HG03457 (cell line): ENCODE data around the gene PHGDH.
"Not testable (repeated sequence)": the region's sequence is repeated elsewhere in the genome, so short reads cannot be mapped to it uniquely, and the experiment has no call there.

Experiments
- ATAC-seq: cut with Tn5 transposase; IDR thresholded peaks from one replicate; pipeline ENCODE4 v1.9.1; 2021; ENCODE audit warnings: moderate number of reproducible peaks; ENCODE audit not compliant: unreplicated experiment

The PHGDH gene

GRCh38 chr1:119697598-119697997, 14.1 kb upstream of the PHGDH start:
- ATAC-seq, result no peak

- no peak for ATAC-seq
Measured at GRCh38 chr1:119700326-119700725, 11.4 kb upstream of the PHGDH start.

- no peak for ATAC-seq
Measured at GRCh38 chr1:119701659-119702058, 10.1 kb upstream of the PHGDH start.

GRCh38 chr1:119702384-119702783, 9.3 kb upstream of the PHGDH start:
- no peak for ATAC-seq

GRCh38 chr1:119703666-119704450, 7.9 kb upstream of the PHGDH start:
- no peak for ATAC-seq

GRCh38 chr1:119706599-119706998, 5.1 kb upstream of the PHGDH start:
- not testable (repeated sequence) for ATAC-seq

- ATAC-seq, result not testable (repeated sequence)
Measured at GRCh38 chr1:119711356-119711803, 354 bp upstream of the PHGDH start.

GRCh38 chr1:119712342-119713038, 756 bp downstream of the PHGDH start:
- no peak for ATAC-seq

- ATAC-seq, result no peak
Measured at GRCh38 chr1:119713039-119713748, 1.5 kb downstream of the PHGDH start.

GRCh38 chr1:119713749-119714456, 2.2 kb downstream of the PHGDH start:
- no peak for ATAC-seq

- no peak for ATAC-seq
Measured at GRCh38 chr1:119714583-119714982, 2.8 kb downstream of the PHGDH start.

- no peak for ATAC-seq
Measured at GRCh38 chr1:119715542-119715941, 3.8 kb downstream of the PHGDH start.

GRCh38 chr1:119718409-119718808, 6.7 kb downstream of the PHGDH start:
- ATAC-seq, result no peak

- no peak for ATAC-seq
Measured at GRCh38 chr1:119718972-119719371, 7.2 kb downstream of the PHGDH start.

- no peak for ATAC-seq
Measured at GRCh38 chr1:119720866-119721440, 9.2 kb downstream of the PHGDH start.

GRCh38 chr1:119721896-119722295, 10.2 kb downstream of the PHGDH start:
- ATAC-seq, result no peak

- no peak for ATAC-seq
Measured at GRCh38 chr1:119724611-119725218, 13.0 kb downstream of the PHGDH start.

- ATAC-seq, result no peak
Measured at GRCh38 chr1:119725626-119726025, 13.9 kb downstream of the PHGDH start.

GRCh38 chr1:119727991-119728390, 16.3 kb downstream of the PHGDH start:
- no peak for ATAC-seq

GRCh38 chr1:119729044-119729443, 17.3 kb downstream of the PHGDH start:
- no peak for ATAC-seq
